ENCODE measurements around the gene LYL1. TPM values are rescaled to one million over a fixed set of nuclear protein-coding genes. Genes with fewer than 3 reads are reported as not detected.

Gene LYL1
- total and polyA plus RNA-seq, 2 of the 13 experiments (the other 11 are each of a cell fraction or from before 2014, with no cell fraction given), result 0.75 to 0.92 TPM

- TF ChIP-seq ZNF407 (CRISPR knock-in tag; IDR thresholded peaks at IDR 0.05; ENCODE audit: not compliant biosample characterization) (no peak), PHB2 (IDR thresholded peaks at IDR 0.05; ENCODE audit: partially characterized antibody) (no peak), RBM22 (optimal IDR thresholded peaks at IDR 0.05; ENCODE audit: low read length) (no peak), ZGPAT (CRISPR knock-in tag; IDR thresholded peaks at IDR 0.05) (peak; percentile 65; the same call in 1 of the 2 replicates), ZNF709 (CRISPR knock-in tag; IDR thresholded peaks at IDR 0.05) (0 out of 2 replicates have a peak, but pooled peaks have one; percentile 33), HNRNPLL (IDR thresholded peaks at IDR 0.05; ENCODE audit: low read depth, low read length, poor library complexity, severe bottlenecking) (peak; percentile 92), FUBP1 (CRISPR knock-in tag; IDR thresholded peaks at IDR 0.05; ENCODE audit: borderline replicate concordance) (no peak), FOXK2 (IDR thresholded peaks at IDR 0.05) (no peak), CSRNP2 (CRISPR knock-in tag; conservative IDR thresholded peaks at IDR 0.05; ENCODE audit: low read depth) (no peak), E2F5 (CRISPR knock-in tag; conservative IDR thresholded peaks at IDR 0.05) (peak; percentile 85; the same call in 1 of the 2 replicates)
Observed at GRCh38 chr19:13151605-13152355, 49.1 kb upstream of the LYL1 start (continued).
